22Rv1 (cell line): Measurements from ENCODE around the gene CDC16.

Experiments used
- H3K27ac ChIP-seq: fragments of 450-650 bp; 2 replicates; pipeline ENCODE4 v1.5.1; 2017
- ZFX ChIP-seq: fragments of 450-650 bp; IDR thresholded peaks from 2 replicates; pipeline ENCODE4 v1.6.1; 2017; ENCODE audit warnings: antibody characterized with exemption, borderline replicate concordance
- TF ChIP-seq, protein P1 (sequence below): fragments of 450-650 bp; IDR thresholded peaks from 2 replicates; pipeline ENCODE4 v1.5.1; 2017; ENCODE audit warnings: mild to moderate bottlenecking

Gene CDC16

DNA sequence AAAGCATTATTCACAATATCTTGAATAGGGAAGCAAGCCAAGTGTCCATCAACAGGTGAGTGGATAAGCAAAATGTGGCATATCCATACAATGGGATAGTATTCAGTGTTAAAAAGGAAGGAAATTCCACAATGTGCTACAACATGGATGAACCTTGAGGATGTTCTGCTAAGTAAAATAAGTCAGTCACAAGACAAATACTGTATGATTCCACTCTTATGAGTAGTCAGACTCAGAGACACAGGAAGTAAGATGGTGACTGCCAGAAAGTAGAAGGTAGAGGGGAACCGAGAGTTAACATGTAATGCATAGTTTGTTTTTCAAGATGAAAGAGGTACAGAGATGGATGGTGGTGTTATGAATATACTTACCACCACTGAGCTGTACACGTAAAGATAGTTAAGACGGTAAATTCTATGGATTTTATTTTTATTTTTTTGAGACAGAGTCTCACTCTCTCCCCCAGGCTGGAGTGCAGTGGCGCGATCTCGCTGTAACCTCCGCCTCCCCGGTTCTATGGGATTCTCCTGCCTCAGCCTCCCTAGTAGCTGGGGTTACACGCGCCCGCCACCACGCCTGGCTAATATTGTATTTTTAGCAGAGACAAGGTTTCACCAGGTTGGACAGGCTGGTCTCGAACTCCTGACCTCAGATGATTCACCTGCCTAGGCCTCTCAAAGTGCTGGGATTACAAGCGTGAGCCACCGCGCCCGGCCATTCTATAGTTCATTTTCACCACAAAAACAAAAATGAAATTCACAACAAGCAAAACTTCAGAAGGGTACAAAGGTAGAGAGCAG lies 78.6 kb downstream of the CDC16 start:
- peak overlapping the region; percentile 92 for H3K27ac ChIP-seq
- TF ChIP-seq, protein P1, sequence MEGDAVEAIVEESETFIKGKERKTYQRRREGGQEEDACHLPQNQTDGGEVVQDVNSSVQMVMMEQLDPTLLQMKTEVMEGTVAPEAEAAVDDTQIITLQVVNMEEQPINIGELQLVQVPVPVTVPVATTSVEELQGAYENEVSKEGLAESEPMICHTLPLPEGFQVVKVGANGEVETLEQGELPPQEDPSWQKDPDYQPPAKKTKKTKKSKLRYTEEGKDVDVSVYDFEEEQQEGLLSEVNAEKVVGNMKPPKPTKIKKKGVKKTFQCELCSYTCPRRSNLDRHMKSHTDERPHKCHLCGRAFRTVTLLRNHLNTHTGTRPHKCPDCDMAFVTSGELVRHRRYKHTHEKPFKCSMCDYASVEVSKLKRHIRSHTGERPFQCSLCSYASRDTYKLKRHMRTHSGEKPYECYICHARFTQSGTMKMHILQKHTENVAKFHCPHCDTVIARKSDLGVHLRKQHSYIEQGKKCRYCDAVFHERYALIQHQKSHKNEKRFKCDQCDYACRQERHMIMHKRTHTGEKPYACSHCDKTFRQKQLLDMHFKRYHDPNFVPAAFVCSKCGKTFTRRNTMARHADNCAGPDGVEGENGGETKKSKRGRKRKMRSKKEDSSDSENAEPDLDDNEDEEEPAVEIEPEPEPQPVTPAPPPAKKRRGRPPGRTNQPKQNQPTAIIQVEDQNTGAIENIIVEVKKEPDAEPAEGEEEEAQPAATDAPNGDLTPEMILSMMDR = no peak
- no peak for TF ChIP-seq ZFX

- peak within 1 kb of the TSS; percentile 92 for H3K27ac ChIP-seq
- TF ChIP-seq ZFX = no peak
- TF ChIP-seq, protein P1 = no peak
Measured at GRCh38 chr13:114314074-114314912, 79.6 kb downstream of the CDC16 start, which contains the start of gene CHAMP1. TSS of gene CHAMP1 (plus strand) at chr13:114314503. CDS start at chr13:114323843, 9,340 bp downstream.

DNA sequence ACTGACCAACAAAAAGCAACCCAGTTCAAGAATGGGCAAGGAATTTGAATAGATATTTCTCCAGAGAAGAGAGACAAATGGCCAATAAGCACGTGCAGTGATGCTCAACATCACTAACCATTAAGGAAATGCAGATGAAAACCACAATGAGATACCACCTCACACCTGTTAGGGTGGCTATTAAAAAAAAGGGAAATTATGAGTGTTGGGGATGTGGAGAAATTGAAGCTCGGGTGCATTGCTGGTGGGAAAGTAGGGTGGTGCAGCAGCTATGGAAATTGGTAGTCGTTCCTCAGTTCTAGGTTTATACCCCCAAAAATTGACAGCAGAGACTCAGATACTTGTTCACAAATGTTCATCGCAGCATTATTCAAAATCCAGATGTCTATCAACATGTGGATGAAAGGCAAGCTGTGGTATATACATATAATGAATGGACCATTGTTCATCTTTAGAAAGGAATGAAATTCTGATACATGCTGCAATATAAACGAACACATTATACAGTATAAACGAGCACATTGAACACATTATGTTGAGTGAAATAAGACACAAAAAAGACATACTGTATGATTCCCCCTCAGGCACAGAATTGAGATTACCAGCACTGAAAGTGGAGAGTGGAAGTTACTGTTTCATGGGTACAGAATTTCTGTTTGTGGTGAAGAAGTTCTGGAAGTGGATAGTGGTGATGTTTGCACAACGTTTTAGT lies 80.5 kb downstream of the CDC16 start:
- peak overlapping the region; percentile 92 for H3K27ac ChIP-seq
- TF ChIP-seq, protein P1 = no peak
- no peak for TF ChIP-seq ZFX

GRCh38 chr13:114318624-114319023 lies 83.9 kb downstream of the CDC16 start:
- TF ChIP-seq ZFX = no peak
- TF ChIP-seq, protein P1 = no peak

GRCh38 chr13:114319441-114319913 lies 84.8 kb downstream of the CDC16 start:
- TF ChIP-seq ZFX = no peak
- TF ChIP-seq, protein P1 = no peak
- H3K27ac ChIP-seq = no peak overlapping the region

More at GRCh38 chr13:114318624-114319023, 83.9 kb downstream of the CDC16 start:
- H3K27ac ChIP-seq = no peak overlapping the region

GRCh38 chr13:114320065-114320464 lies 85.4 kb downstream of the CDC16 start:
- no peak for TF ChIP-seq ZFX
- TF ChIP-seq, protein P1 = no peak
- H3K27ac ChIP-seq = no peak overlapping the region
